LNCaP clone FGC (cell line): ENCODE results near the gene TCERG1.

ENCODE experiments used
- DNase-seq: peaks from one replicate; pipeline ENCODE4 v3.0.0-alpha.2; 2011; ENCODE audit warnings: low read depth
- H3K4me3 ChIP-seq: 2 replicates; pipeline ENCODE4 v1.5.1; 2011; ENCODE audit warnings: mild to moderate bottlenecking, low read depth, low read length, control low read depth
- CTCF ChIP-seq: IDR thresholded peaks from 2 replicates; pipeline ENCODE4 v1.5.1; 2012; ENCODE audit warnings: mild to moderate bottlenecking; ENCODE audit not compliant: control insufficient read depth, insufficient read depth; ENCODE audit errors: extremely low read depth

TCERG1 gene

GRCh38 chr5:146484714-146485391 lies 37.7 kb downstream of the TCERG1 start:
- no peak overlapping the region for H3K4me3 ChIP-seq
- no peak for TF ChIP-seq CTCF
- no peak for DNase-seq

- no peak overlapping the region for H3K4me3 ChIP-seq
- TF ChIP-seq CTCF = no peak
- DNase-seq = no peak
These were observed 43.1 kb downstream of the TCERG1 start for GRCh38 chr5:146490089-146490843.

GRCh38 chr5:146494656-146495055 lies 47.5 kb downstream of the TCERG1 start:
- TF ChIP-seq CTCF = no peak
- DNase-seq = no peak
- H3K4me3 ChIP-seq = no peak overlapping the region

- TF ChIP-seq CTCF = no peak
- H3K4me3 ChIP-seq = no peak overlapping the region
- no peak for DNase-seq
These were observed 52.5 kb downstream of the TCERG1 start for GRCh38 chr5:146499680-146500079.

GRCh38 chr5:146507428-146507827 lies 60.3 kb downstream of the TCERG1 start:
- no peak for TF ChIP-seq CTCF

GRCh38 chr5:146510559-146511125 lies 63.5 kb downstream of the TCERG1 start:
- TF ChIP-seq CTCF = no peak
- no peak overlapping the region for H3K4me3 ChIP-seq
- DNase-seq = no peak

More at GRCh38 chr5:146507428-146507827, 60.3 kb downstream of the TCERG1 start:
- DNase-seq = peak; percentile 80
- no peak overlapping the region for H3K4me3 ChIP-seq

GRCh38 chr5:146513462-146513861 lies 66.3 kb downstream of the TCERG1 start:
- H3K4me3 ChIP-seq = no peak overlapping the region
- no peak for DNase-seq
- TF ChIP-seq CTCF = no peak
